ENCODE measurements around the gene RHNO1.

The RHNO1 gene

GRCh38 chr12:2912216-2912575 is 35.2 kb downstream of the RHNO1 start:
- DNase-seq: no peak

GRCh38 chr12:2919249-2919648 is 42.2 kb downstream of the RHNO1 start:
- DNase-seq: no peak

DNA sequence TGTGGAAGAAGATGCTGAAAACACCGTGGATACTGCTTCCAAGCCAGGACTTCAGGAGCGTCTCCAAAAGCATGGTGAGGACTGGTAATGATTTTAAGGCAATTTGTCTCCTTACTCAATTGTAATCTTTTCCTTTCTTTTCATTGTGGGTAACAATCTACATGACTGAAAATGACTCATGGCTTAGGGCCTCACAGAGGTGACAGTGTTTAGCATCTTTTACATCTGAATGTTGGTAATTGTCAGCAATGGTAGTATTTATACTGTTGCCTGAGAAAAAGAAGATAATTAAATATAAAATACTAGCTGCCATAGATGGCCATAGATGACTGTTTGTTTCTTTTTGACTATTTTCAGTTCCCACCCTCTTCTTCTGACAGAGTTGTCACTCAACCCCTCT is 45.3 kb downstream of the RHNO1 start:
- DNase-seq: no peak

GRCh38 chr12:2923057-2923456 is 46.0 kb downstream of the RHNO1 start:
- DNase-seq: no peak

DNA sequence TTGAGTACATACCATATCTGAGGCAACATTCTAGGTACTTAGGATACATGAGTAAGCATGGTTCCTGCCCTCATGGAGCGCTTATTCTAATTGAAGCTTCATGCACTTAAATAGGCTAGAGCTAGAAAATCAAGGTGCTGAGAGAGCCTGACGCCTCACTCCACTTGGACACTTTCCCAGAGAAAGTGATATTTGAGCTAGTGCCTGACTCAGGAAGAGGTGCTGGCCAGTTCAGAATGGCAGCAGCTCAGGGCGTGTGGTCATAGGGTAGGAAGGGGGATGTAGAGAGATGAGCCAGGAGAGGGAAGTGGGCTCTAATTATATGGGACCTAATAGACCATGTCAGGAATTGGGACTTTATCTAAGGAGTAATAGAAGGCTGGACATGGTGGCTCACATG is 47.0 kb downstream of the RHNO1 start:
- DNase-seq: no peak

DNA sequence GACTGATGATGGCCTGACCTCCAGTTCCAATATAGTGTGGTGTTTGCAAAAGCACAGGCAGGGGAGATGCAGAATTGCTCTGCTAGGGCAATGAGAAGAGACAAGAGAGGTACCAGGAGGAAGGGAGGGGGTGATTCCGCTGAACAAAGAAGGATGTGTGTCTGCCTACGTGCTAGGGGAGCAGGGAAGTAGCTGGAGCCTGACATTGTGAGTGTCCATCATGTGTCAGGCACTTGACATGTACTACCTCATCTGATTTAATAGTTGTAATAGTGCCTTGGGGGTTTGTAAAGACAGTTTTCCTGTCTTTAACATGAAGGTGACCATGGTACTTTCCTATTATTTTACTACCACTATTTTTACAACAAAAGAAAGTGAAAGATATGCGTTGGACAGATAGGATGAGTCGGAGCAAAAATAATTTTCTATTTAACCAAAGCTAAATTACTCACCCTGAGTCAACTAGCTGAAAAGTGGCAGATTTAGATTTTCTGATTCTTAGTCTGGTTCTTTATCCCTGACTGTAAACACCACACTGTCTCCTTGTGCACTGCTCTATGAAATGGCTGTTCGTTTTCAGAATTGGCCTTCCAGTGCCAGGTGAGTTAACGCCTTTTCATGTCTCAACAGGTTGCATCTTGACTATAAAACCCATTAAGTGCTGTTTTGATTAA is 48.4 kb downstream of the RHNO1 start:
- DNase-seq: no peak

DNA sequence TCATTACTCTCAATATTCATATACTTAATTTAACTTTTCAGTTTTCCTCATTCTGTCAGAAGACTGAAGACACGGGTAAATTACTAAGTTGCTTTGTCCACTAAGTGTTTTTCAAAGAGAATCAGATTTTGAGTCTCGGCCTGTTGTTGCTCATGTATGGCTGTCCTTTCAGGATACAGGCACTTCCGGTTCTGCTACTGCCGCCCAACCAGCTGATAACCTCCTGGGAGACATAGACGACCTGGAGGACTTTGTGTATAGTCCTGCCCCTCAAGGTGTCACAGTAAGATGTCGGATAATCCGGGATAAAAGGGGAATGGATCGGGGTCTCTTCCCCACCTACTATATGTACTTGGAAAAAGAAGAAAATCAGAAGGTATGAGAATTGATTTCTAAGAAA is 53.8 kb downstream of the RHNO1 start:
- no peak for DNase-seq

DNA sequence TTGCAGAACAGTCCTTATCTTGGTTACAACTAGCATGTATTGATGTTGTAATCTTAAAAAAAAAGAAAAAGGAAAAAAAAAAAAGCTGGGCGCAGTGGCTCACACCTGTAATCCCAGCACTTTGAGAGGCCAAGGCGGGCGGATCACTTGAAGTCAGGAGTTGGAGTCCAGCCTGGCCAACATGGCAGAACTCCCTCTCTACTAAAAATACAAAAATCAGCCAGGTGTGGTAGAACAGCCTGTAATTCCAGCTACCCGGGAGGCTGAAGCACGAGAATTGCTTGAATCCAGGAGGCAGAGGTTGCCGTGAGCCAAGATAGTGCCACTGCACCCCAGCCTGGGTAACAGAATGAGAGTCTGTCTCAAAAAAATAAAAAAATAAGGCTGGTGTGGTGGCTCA is 56.6 kb downstream of the RHNO1 start:
- no peak for DNase-seq

- DNase-seq: no peak
These were observed 57.3 kb downstream of the RHNO1 start for GRCh38 chr12:2934371-2934770.

DNA sequence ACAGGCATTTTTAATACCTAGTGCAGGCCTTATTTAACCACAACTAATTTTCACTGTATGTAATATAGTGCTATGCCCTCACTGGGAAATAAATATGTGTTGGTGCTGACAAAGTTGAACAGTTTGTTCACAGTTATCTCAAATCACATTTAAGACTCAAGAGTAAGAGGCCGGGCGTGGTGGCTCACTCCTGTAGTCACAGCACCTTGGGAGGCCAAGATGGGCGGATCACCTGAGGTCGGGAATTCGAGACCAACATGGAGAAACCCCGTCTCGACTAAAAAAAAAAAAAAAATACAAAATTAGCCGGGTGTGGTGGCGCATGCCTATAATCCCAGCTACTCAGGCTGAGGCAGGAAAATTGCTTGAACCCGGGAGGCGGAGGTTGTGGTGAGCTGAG is 59.3 kb downstream of the RHNO1 start:
- DNase-seq: no peak

DNA sequence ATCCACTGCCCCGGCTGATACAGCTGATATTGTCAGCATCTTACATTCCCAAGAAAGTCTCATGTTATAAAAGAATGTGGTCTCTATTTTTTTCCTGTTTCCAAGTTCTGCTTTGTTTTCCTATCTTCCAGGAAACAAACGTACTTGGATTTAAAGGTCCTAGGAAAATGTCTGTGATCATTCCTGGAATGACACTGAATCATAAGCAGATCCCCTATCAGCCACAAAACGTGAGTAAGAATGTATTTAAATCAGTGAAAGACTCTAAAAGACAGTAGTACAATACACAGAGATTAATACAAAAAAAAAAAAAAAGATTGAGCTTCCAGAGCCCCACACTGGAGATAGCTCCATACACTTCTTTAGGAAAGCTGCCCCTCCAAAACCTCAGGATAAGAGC is 60.5 kb downstream of the RHNO1 start:
- no peak for DNase-seq

All from CD4-positive, alpha-beta T cell treated with Interleukin-4 for 1 hour (primary cell).